ENCODE data around the gene SLC27A1.

The SLC27A1 gene

DNA sequence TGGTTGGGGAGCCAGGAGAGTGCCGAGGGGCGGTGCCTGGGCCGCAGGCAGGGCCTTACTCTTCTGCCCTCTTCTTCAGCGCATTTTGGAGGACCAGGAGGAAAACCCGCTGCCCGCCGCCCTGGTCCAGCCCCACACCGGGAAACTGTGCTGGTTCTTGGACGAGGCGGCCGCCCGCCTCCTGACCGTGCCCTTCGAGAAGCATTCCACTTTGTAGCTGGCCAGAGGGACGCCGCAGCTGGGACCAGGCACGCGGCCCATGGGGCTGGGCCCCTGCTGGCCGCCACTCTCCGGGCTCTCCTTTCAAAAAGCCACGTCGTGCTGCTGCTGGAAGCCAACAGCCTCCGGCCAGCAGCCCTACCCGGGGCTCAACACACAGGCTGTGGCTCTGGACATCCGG, 50.5 kb downstream of the SLC27A1 start:
- no peak for DNase-seq
- no peak for TF ChIP-seq GATA1 (IDR thresholded peaks at IDR 0.05; ENCODE audit: low read depth, low read length)
- no peak for TF ChIP-seq POLR2A (IDR thresholded peaks at IDR 0.05; ENCODE audit: low read length)

GRCh38 chr19:17522988-17523872, 52.9 kb downstream of the SLC27A1 start:
- DNase-seq: no peak
- TF ChIP-seq GATA1 (IDR thresholded peaks at IDR 0.05; ENCODE audit: low read depth, low read length) (no peak), POLR2A (IDR thresholded peaks at IDR 0.05; ENCODE audit: low read length) (no peak)

GRCh38 chr19:17524651-17525050, 54.3 kb downstream of the SLC27A1 start:
- no peak for TF ChIP-seq POLR2A (IDR thresholded peaks at IDR 0.05; ENCODE audit: low read length)
- TF ChIP-seq GATA1 (IDR thresholded peaks at IDR 0.05; ENCODE audit: low read depth, low read length): no peak
- DNase-seq: no peak

DNA sequence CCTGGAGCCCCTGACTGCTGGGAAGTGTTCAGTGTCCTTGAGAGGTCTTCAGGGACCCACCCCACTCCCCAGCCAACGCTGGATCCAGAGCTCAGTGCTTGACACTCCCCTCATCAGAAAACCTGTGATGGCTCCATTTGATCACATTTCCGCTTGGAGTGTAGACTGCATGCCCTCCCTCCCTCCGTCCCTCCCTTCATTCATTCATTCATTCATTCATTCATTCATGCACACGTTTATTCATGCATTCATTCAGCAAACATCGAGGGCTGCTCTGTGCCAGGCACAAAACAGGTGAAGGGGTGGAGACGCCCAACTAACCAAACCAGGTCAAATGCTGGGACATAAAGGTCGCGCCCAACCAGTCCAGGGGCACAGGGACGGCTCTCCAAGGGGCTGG, 54.8 kb downstream of the SLC27A1 start:
- TF ChIP-seq POLR2A (IDR thresholded peaks at IDR 0.05; ENCODE audit: low read length): no peak
- no peak for TF ChIP-seq GATA1 (IDR thresholded peaks at IDR 0.05; ENCODE audit: low read depth, low read length)

DNA sequence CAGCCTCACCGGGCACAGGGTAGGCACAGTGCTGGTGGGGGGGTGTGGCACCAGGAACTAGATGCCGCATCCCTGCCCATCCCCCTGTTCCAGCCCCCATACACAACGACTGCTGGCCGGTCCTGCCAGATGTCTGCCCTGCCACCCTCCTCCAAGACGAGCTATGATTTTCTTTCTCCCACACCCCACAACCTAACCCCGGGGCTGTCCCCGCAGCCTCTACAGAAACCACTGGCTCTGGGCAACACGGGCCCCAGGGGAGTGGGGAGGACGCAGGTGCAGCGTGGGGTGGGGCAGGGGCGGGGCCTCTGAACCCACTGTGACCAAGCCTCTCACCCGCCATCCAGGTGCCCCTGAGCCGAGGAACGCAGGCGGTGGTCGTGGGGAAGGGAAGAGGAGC, 56.6 kb downstream of the SLC27A1 start:
- DNase-seq: no peak
- no peak for TF ChIP-seq GATA1 (IDR thresholded peaks at IDR 0.05; ENCODE audit: low read depth, low read length)
- no peak for TF ChIP-seq POLR2A (IDR thresholded peaks at IDR 0.05; ENCODE audit: low read length)

More for the DNA sequence above, 54.8 kb downstream of the SLC27A1 start:
- no peak for DNase-seq

DNA sequence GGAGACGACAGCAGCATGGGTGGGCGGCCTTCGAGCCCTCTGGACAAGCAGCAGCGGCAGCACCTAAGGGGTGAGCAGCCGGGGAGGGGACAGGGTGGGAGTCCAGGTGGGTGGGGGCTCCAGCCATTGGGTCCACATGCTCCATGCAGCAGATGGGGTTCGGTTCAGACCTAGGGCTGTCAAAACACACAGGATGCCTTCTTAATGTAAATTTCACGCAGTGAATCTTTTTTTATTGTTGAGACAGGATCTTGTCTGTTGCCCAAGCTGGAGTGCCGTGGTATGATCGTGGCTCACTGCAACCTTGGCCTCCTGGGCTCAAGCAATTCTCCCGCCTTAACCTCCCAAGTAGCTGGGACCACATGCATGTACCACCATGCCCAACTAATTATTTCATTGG, 57.0 kb downstream of the SLC27A1 start:
- no peak for DNase-seq
- TF ChIP-seq GATA1 (IDR thresholded peaks at IDR 0.05; ENCODE audit: low read depth, low read length): no peak
- no peak for TF ChIP-seq POLR2A (IDR thresholded peaks at IDR 0.05; ENCODE audit: low read length)

- TF ChIP-seq POLR2A (IDR thresholded peaks at IDR 0.05; ENCODE audit: low read length) (no peak), GATA1 (IDR thresholded peaks at IDR 0.05; ENCODE audit: low read depth, low read length) (no peak)
- no peak for DNase-seq
Observed at GRCh38 chr19:17528610-17529009, 58.3 kb downstream of the SLC27A1 start.

- DNase-seq: no peak
- TF ChIP-seq GATA1 (IDR thresholded peaks at IDR 0.05; ENCODE audit: low read depth, low read length) (no peak), POLR2A (IDR thresholded peaks at IDR 0.05; ENCODE audit: low read length) (no peak)
Observed at GRCh38 chr19:17529239-17530158, 59.2 kb downstream of the SLC27A1 start.

- no peak for DNase-seq
- no peak for TF ChIP-seq GATA1 (IDR thresholded peaks at IDR 0.05; ENCODE audit: low read depth, low read length)
- TF ChIP-seq POLR2A (IDR thresholded peaks at IDR 0.05; ENCODE audit: low read length): no peak
Observed at GRCh38 chr19:17530586-17530985, 60.3 kb downstream of the SLC27A1 start.

- DNase-seq: no peak
- no peak for TF ChIP-seq POLR2A (IDR thresholded peaks at IDR 0.05; ENCODE audit: low read length)
- no peak for TF ChIP-seq GATA1 (IDR thresholded peaks at IDR 0.05; ENCODE audit: low read depth, low read length)
Observed at GRCh38 chr19:17532116-17532515, 61.8 kb downstream of the SLC27A1 start.

GRCh38 chr19:17532557-17532956, 62.2 kb downstream of the SLC27A1 start:
- DNase-seq: no peak
- TF ChIP-seq GATA1 (IDR thresholded peaks at IDR 0.05; ENCODE audit: low read depth, low read length): no peak

- no peak for DNase-seq
Observed at GRCh38 chr19:17534767-17535166, 64.4 kb downstream of the SLC27A1 start.

GRCh38 chr19:17536955-17537354, 66.6 kb downstream of the SLC27A1 start:
- TF ChIP-seq POLR2A (IDR thresholded peaks at IDR 0.05; ENCODE audit: low read length): no peak
- no peak for TF ChIP-seq GATA1 (IDR thresholded peaks at IDR 0.05; ENCODE audit: low read depth, low read length)
- no peak for DNase-seq

More at GRCh38 chr19:17534767-17535166, 64.4 kb downstream of the SLC27A1 start:
- TF ChIP-seq POLR2A (IDR thresholded peaks at IDR 0.05; ENCODE audit: low read length): no peak

- TF ChIP-seq POLR2A (IDR thresholded peaks at IDR 0.05; ENCODE audit: low read length) (no peak), GATA1 (IDR thresholded peaks at IDR 0.05; ENCODE audit: low read depth, low read length) (no peak)
- peak in 1 of 2 experiments; percentile 28 for DNase-seq
Observed at GRCh38 chr19:17538684-17539237, 68.4 kb downstream of the SLC27A1 start.
